ENCODE results near the gene RABEP1.

The RABEP1 gene

GRCh38 chr17:5362162-5362811 is 80.2 kb downstream of the RABEP1 start:
- TF ChIP-seq CTCF (IDR thresholded peaks at IDR 0.05; ENCODE audit: borderline replicate concordance, insufficient read depth, low read depth, low read length), result no peak
- no peak overlapping the region for H3K4me3 ChIP-seq (ENCODE audit: low read depth, low read length)

GRCh38 chr17:5364156-5364555 is 82.1 kb downstream of the RABEP1 start:
- H3K4me3 ChIP-seq (ENCODE audit: low read depth, low read length), result no peak overlapping the region
- TF ChIP-seq CTCF (IDR thresholded peaks at IDR 0.05; ENCODE audit: borderline replicate concordance, insufficient read depth, low read depth, low read length), result no peak

- TF ChIP-seq CTCF (IDR thresholded peaks at IDR 0.05; ENCODE audit: borderline replicate concordance, insufficient read depth, low read depth, low read length), result no peak
- no peak overlapping the region for H3K4me3 ChIP-seq (ENCODE audit: low read depth, low read length)
Observed at GRCh38 chr17:5364696-5365095, 82.6 kb downstream of the RABEP1 start.

GRCh38 chr17:5365831-5366230 is 83.7 kb downstream of the RABEP1 start:
- no peak for TF ChIP-seq CTCF (IDR thresholded peaks at IDR 0.05; ENCODE audit: borderline replicate concordance, insufficient read depth, low read depth, low read length)
- H3K4me3 ChIP-seq (ENCODE audit: low read depth, low read length), result no peak overlapping the region

GRCh38 chr17:5370411-5370810 is 88.3 kb downstream of the RABEP1 start:
- H3K4me3 ChIP-seq (ENCODE audit: low read depth, low read length), result no peak overlapping the region
- TF ChIP-seq CTCF (IDR thresholded peaks at IDR 0.05; ENCODE audit: borderline replicate concordance, insufficient read depth, low read depth, low read length), result no peak

- H3K4me3 ChIP-seq (ENCODE audit: low read depth, low read length), result no peak overlapping the region
- TF ChIP-seq CTCF (IDR thresholded peaks at IDR 0.05; ENCODE audit: borderline replicate concordance, insufficient read depth, low read depth, low read length), result no peak
Observed at GRCh38 chr17:5373112-5373511, 91.0 kb downstream of the RABEP1 start.

GRCh38 chr17:5378566-5379207 is 96.6 kb downstream of the RABEP1 start:
- no peak overlapping the region for H3K4me3 ChIP-seq (ENCODE audit: low read depth, low read length)
- no peak for TF ChIP-seq CTCF (IDR thresholded peaks at IDR 0.05; ENCODE audit: borderline replicate concordance, insufficient read depth, low read depth, low read length)
